IMR-90 (cell line): Measurements from ENCODE around the gene HDAC7.

Experiments used
- CEBPB ChIP-seq: IDR thresholded peaks from 2 replicates; pipeline ENCODE4 v1.6.1; 2012; ENCODE audit warnings: low read depth, low read length, improper control_type of control experiment
- CHD1 ChIP-seq: IDR thresholded peaks from 2 replicates; pipeline ENCODE4 v1.6.1; 2012; ENCODE audit warnings: low read depth, low read length, improper control_type of control experiment
- CTCF ChIP-seq: conservative IDR thresholded peaks from 2 replicates; pipeline ENCODE4 v1.5.1; 2012; ENCODE audit warnings: mild to moderate bottlenecking, low read depth, low read length, improper control_type of control experiment
- POLR2A ChIP-seq: IDR thresholded peaks from 2 replicates; pipeline ENCODE4 v1.6.1; 2012; ENCODE audit warnings: mild to moderate bottlenecking, low read depth, low read length
- RAD21 ChIP-seq: IDR thresholded peaks from 2 replicates; pipeline ENCODE4 v1.6.1; 2012; ENCODE audit warnings: low read length, improper control_type of control experiment

- TF ChIP-seq CTCF (no peak), POLR2A (no peak), CEBPB (no peak), RAD21 (no peak), CHD1 (no peak)
Observed at GRCh38 chr12:47835006-47835830, 15.5 kb upstream of the HDAC7 start.
